ENCODE results near the gene C1QTNF12.

C1QTNF12 gene

DNA sequence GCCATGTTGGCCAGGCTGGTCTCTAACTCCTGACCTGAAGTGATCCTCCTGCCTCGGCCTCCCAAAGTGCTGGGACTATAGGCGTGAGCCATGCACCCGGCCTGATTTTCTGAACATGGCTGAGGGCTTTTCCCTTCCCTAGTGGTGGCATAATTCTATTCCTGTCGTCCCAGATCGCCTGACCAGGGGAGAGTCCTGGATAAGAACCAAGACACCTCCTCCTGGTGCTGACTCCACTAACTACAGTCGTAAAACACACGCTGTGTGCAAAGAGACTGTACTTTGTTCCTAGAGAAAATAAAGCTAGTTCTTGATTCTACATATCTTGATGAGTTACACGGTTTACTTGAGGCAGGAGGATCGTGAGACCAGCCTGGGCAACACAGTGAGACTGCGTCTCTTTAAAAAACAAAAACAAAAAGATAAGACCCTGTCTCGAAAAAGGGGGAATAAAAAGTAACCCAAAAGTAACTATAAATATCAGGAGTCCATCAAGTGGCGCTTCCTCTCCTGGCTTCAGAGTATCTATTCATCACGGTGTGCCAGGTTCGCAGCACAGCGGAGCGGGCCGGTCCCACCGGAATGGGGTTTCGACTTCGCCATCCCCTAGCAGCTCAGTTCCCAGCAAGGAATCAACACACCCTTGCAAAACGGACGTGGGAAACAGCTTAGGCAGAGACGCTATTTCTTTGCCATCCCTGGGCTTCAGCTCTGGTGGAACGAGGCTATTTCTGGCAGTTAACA lies 15.7 kb downstream of the C1QTNF12 start:
- no peaks in the 10 kb centered on the region for H3K9me3 ChIP-seq (ENCODE audit: control insufficient read depth, low read length)
- peak overlapping the region; percentile 87 for H3K4me3 ChIP-seq (ENCODE audit: low read length)
- peak; percentile 55 for DNase-seq (ENCODE audit: low read depth)
- no peaks in the 10 kb centered on the region for H3K27me3 ChIP-seq (replicated peaks; ENCODE audit: control insufficient read depth, insufficient read depth, low read length)
- H3K4me1 ChIP-seq (ENCODE audit: control insufficient read depth, insufficient read depth, low read length), result peaks cover 22% of the 10 kb centered on the region
- peak overlapping the region; percentile 94 for H3K9ac ChIP-seq (ENCODE audit: low read length)
- H3K36me3 ChIP-seq (ENCODE audit: control insufficient read depth, insufficient read depth, low read length, severe bottlenecking), result peaks cover 26% of the 10 kb centered on the region

DNA sequence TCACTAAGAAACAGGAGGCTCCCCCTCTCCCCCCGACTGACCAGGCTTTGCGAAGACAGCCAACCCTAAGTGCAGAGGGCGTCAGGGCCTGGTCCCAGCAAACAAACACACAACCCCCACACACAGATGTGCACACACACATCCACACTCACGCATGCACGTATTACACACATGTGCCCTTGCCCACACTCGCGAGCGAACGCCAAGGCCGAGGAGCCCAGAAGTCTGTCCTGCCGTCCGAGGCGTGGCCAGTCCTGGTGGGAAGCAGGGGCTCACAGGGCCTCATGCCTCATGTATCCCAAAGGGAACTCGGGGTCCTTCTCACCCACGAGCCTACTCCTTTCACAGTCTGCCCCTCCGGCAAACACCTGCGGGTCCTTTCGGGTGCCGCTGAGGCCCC lies 16.8 kb downstream of the C1QTNF12 start:
- Histone ChIP-seq H3K9ac (ENCODE audit: low read length) (peak overlapping the region; percentile 94), H3K36me3 (ENCODE audit: control insufficient read depth, insufficient read depth, low read length, severe bottlenecking) (peaks cover 36% of the 10 kb centered on the region), H3K27me3 (replicated peaks; ENCODE audit: control insufficient read depth, insufficient read depth, low read length) (no peaks in the 10 kb centered on the region), H3K4me1 (ENCODE audit: control insufficient read depth, insufficient read depth, low read length) (peaks cover 22% of the 10 kb centered on the region), H3K4me3 (ENCODE audit: low read length) (peak overlapping the region; percentile 87), H3K9me3 (ENCODE audit: control insufficient read depth, low read length) (no peaks in the 10 kb centered on the region)
- DNase-seq (ENCODE audit: low read depth), result no peak

DNA sequence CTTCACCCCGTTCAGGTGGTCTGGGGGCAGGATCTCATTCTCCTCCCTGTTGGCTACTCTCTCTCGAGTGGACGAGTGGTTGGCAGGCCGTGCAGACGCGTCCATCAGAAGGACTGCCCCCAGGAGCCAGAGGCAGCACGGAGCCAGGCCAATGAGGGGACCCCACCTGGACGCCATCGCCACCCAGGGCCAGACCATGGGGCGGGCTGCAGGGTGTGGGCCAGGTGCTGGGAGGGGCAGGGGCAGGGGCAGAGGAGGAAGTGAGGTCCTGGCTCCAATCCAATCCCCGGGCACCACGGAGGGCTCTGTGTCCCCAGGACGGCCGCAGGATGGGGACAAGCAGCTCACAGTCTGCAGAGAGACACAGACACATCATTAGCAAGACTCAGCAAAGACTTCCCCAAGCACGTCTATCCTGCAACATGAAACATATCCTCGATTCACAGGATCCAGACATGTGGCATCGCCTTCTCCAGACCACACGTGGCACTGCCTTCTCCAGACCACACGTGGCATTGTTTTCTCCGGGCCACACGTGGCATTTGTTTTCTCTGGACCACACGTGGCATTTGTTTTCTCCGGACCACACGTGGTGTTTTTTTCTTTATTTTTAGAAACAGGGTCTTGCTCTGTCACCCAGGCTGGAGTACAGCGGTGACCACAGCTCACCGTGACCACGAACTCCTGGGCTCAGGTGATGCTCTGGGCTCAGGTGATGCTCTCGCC lies 17.8 kb downstream of the C1QTNF12 start:
- H3K27me3 ChIP-seq (replicated peaks; ENCODE audit: control insufficient read depth, insufficient read depth, low read length), result no peaks in the 10 kb centered on the region
- no peaks in the 10 kb centered on the region for H3K9me3 ChIP-seq (ENCODE audit: control insufficient read depth, low read length)
- no peak overlapping the region for H3K9ac ChIP-seq (ENCODE audit: low read length)
- no peak for DNase-seq (ENCODE audit: low read depth)
- peaks cover 22% of the 10 kb centered on the region for H3K4me1 ChIP-seq (ENCODE audit: control insufficient read depth, insufficient read depth, low read length)
- H3K36me3 ChIP-seq (ENCODE audit: control insufficient read depth, insufficient read depth, low read length, severe bottlenecking), result peaks cover 40% of the 10 kb centered on the region
- no peak overlapping the region for H3K4me3 ChIP-seq (ENCODE audit: low read length)

DNA sequence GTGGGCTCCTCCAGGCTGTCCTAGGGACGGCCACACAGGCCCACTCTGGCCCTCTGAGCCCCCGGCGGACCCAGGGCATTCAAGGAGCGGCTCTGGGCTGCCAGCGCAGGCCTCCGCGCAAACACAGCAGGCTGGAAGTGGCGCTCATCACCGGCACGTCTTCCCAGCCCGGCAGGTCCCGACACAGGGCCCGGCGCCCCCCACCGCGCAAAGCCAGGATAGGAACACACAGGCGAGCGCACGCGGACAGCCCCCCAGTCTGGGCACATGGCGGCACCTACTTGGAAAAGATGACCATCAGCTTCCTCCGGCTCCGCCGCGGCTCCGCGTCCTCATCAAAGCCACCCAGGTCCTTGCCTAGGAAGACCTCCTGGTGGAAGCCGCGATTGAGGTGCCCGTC lies 18.3 kb downstream of the C1QTNF12 start:
- no peak for DNase-seq (ENCODE audit: low read depth)
- no peaks in the 10 kb centered on the region for H3K27me3 ChIP-seq (replicated peaks; ENCODE audit: control insufficient read depth, insufficient read depth, low read length)
- peaks cover 19% of the 10 kb centered on the region for H3K4me1 ChIP-seq (ENCODE audit: control insufficient read depth, insufficient read depth, low read length)
- H3K36me3 ChIP-seq (ENCODE audit: control insufficient read depth, insufficient read depth, low read length, severe bottlenecking), result peaks cover 43% of the 10 kb centered on the region
- H3K9ac ChIP-seq (ENCODE audit: low read length), result no peak overlapping the region
- H3K9me3 ChIP-seq (ENCODE audit: control insufficient read depth, low read length), result no peaks in the 10 kb centered on the region
- no peak overlapping the region for H3K4me3 ChIP-seq (ENCODE audit: low read length)

DNA sequence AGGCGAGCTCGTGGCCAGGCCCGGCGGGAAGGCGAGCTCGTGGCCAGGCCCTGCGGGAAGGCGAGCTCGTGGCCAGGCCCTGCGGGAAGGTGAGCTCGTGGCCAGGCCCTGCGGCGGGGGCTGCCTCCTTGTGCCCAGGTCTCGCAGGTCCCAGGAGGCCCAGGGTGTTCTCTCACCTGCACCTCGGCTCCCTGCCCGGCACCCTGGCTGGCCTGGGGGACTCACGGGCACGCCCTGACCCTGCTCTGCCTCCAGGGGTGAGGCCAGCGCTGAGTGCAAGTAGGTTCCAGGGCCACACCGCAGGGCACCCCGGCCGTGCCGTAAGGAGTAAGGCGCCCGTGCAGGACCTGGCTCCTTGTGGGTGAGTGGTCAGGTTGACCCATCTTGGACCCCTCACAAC lies 19.1 kb downstream of the C1QTNF12 start:
- peaks cover 51% of the 10 kb centered on the region for H3K36me3 ChIP-seq (ENCODE audit: control insufficient read depth, insufficient read depth, low read length, severe bottlenecking)
- H3K27me3 ChIP-seq (replicated peaks; ENCODE audit: control insufficient read depth, insufficient read depth, low read length), result no peaks in the 10 kb centered on the region
- H3K4me1 ChIP-seq (ENCODE audit: control insufficient read depth, insufficient read depth, low read length), result peaks cover 11% of the 10 kb centered on the region
- no peak for DNase-seq (ENCODE audit: low read depth)
- no peak overlapping the region for H3K9ac ChIP-seq (ENCODE audit: low read length)
- no peak overlapping the region for H3K4me3 ChIP-seq (ENCODE audit: low read length)
- H3K9me3 ChIP-seq (ENCODE audit: control insufficient read depth, low read length), result no peaks in the 10 kb centered on the region

DNA sequence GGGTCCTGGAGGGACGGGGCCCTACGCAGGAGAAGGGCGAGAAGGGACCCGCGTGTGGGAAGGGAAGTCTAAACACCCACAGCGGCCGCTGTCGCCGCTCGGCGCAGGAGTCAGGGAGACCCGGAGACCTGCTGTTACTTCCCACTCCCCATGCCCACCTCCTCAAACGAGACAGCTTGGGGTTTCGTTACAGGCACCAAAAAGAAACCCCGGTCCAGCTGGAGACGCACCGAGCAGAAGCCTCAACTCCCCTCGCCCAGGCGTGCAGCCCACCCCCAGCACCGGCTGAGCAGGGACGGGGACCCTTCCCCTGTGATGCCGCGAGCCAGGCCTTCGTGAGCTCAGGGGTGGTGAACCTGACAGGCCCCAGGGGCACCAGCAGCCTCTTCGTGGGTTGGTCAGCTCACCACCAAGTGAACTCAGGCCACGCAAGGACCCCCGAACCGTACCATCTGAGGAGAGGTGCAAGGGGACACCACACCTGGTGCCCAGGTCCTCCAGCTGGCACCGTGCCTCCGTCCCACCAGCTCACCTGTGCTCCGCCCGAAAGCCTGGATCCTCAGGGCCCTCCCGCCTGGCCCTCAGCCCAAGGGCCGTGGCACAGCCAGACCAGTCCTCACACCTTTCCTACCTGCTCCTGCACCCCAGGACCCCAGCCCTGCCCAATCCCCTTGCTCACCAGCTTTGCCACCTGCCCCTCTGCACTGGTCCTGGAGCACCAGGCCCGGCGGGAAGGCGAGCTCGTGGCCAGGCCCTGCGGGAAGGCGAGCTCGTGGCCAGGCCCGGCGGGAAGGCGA lies 19.8 kb downstream of the C1QTNF12 start:
- H3K27me3 ChIP-seq (replicated peaks; ENCODE audit: control insufficient read depth, insufficient read depth, low read length), result no peaks in the 10 kb centered on the region

DNA sequence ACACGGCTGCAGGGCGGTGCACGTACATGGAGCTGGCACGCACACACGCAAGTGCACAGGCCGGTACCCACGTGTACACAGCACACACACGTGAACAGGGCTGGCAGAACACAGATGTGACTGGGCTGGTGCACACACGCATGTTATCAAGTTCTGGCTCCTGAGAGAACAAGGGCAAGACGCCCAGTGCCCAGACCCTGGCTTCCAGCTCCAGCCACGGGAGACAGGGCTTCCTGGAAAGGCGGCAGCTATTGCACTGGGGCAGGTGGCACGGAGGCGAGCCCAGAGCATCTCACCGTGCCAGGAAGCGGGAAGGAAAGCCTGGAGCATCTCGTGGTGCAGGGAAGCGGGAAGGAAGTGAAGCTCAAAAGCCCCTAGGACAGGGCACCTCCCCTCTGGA lies 20.6 kb downstream of the C1QTNF12 start:
- Histone ChIP-seq H3K4me1 (ENCODE audit: control insufficient read depth, insufficient read depth, low read length) (peaks cover 11% of the 10 kb centered on the region), H3K9ac (ENCODE audit: low read length) (no peak overlapping the region), H3K27me3 (replicated peaks; ENCODE audit: control insufficient read depth, insufficient read depth, low read length) (no peaks in the 10 kb centered on the region), H3K9me3 (ENCODE audit: control insufficient read depth, low read length) (no peaks in the 10 kb centered on the region), H3K4me3 (ENCODE audit: low read length) (no peak overlapping the region), H3K36me3 (ENCODE audit: control insufficient read depth, insufficient read depth, low read length, severe bottlenecking) (peaks cover 65% of the 10 kb centered on the region)
- DNase-seq (ENCODE audit: low read depth), result no peak

More for the DNA sequence above, 19.8 kb downstream of the C1QTNF12 start:
- Histone ChIP-seq H3K9ac (ENCODE audit: low read length) (no peak overlapping the region), H3K4me3 (ENCODE audit: low read length) (no peak overlapping the region), H3K36me3 (ENCODE audit: control insufficient read depth, insufficient read depth, low read length, severe bottlenecking) (peaks cover 57% of the 10 kb centered on the region), H3K4me1 (ENCODE audit: control insufficient read depth, insufficient read depth, low read length) (peaks cover 11% of the 10 kb centered on the region), H3K9me3 (ENCODE audit: control insufficient read depth, low read length) (no peaks in the 10 kb centered on the region)
- no peak for DNase-seq (ENCODE audit: low read depth)

DNA sequence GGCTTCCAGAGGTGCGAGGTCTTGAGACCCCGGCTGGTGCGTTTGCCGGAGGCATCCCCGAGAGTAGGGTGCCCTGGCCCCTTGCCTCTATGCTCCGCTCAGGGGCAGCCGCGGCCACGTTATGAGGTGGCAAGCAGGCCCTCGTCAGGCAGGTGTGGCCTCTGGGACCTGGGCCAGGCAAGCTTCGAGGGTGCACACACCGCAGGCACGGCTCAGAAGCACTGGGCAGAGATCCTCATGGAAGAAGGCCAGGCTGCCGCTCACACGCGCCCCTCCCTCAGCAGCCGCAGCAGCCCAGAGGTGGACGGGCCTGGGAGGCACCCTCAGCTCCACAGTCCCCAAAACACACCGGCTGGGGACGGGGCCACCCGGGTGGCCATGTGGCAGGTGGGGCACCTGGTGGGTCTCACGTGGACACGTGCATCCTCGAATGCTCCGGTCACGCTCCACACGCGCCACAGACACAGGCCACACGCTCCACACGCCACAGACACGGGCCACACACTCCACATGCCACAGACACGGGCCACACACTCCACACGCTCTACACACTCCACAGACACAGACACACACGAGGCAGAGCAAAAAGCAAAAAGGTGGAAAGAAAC lies 21.2 kb downstream of the C1QTNF12 start:
- H3K36me3 ChIP-seq (ENCODE audit: control insufficient read depth, insufficient read depth, low read length, severe bottlenecking), result peaks cover 71% of the 10 kb centered on the region
- H3K4me3 ChIP-seq (ENCODE audit: low read length), result no peak overlapping the region
- no peak for DNase-seq (ENCODE audit: low read depth)

DNA sequence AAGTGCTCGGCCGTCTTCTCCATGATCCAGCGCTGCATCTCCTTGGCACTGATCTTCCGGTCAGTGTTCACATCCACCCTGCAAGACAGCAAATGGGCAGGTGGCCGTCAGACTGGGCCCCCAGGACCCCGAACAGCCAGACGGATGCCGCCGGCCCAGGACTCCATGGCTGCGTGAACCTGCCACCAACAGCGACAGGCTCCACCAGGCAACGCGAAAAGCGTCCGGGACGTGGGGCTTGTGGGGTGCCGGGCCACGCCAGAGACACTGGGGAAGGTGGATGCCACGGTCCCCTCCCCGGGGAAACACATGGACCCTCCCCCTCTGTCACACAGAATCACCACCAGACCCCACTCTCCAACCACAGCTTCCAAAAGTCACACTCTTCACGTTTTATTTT lies 22.6 kb downstream of the C1QTNF12 start:
- no peaks in the 10 kb centered on the region for H3K4me1 ChIP-seq (ENCODE audit: control insufficient read depth, insufficient read depth, low read length)
- H3K9me3 ChIP-seq (ENCODE audit: control insufficient read depth, low read length), result no peaks in the 10 kb centered on the region
- peaks cover 70% of the 10 kb centered on the region for H3K36me3 ChIP-seq (ENCODE audit: control insufficient read depth, insufficient read depth, low read length, severe bottlenecking)
- H3K9ac ChIP-seq (ENCODE audit: low read length), result no peak overlapping the region
- H3K27me3 ChIP-seq (replicated peaks; ENCODE audit: control insufficient read depth, insufficient read depth, low read length), result no peaks in the 10 kb centered on the region
- no peak overlapping the region for H3K4me3 ChIP-seq (ENCODE audit: low read length)
- DNase-seq (ENCODE audit: low read depth), result no peak

More for the DNA sequence above, 21.2 kb downstream of the C1QTNF12 start:
- Histone ChIP-seq H3K9me3 (ENCODE audit: control insufficient read depth, low read length) (no peaks in the 10 kb centered on the region), H3K4me1 (ENCODE audit: control insufficient read depth, insufficient read depth, low read length) (peaks cover 10% of the 10 kb centered on the region), H3K27me3 (replicated peaks; ENCODE audit: control insufficient read depth, insufficient read depth, low read length) (no peaks in the 10 kb centered on the region), H3K9ac (ENCODE audit: low read length) (no peak overlapping the region)

DNA sequence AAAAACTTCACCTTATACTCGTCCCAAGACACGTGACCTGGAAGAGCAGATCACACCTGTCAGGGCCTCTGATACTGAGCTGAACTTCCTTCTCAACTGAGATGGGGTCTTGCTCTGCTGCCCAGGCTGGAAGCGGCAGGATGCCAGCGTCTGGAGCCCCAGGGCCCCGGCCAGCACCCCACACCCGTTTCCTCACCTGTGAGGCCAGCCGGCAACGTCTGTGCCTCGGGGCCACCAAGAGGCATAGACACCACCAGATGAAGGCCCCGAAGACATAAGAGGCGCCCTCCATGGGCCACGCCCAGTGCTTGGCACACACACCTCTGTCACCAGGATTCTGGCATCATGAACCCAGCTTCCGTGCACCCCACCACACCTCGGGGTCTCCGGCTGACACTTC lies 23.2 kb downstream of the C1QTNF12 start:
- Histone ChIP-seq H3K9me3 (ENCODE audit: control insufficient read depth, low read length) (no peaks in the 10 kb centered on the region), H3K9ac (ENCODE audit: low read length) (no peak overlapping the region), H3K36me3 (ENCODE audit: control insufficient read depth, insufficient read depth, low read length, severe bottlenecking) (peaks cover 70% of the 10 kb centered on the region), H3K27me3 (replicated peaks; ENCODE audit: control insufficient read depth, insufficient read depth, low read length) (no peaks in the 10 kb centered on the region), H3K4me3 (ENCODE audit: low read length) (no peak overlapping the region), H3K4me1 (ENCODE audit: control insufficient read depth, insufficient read depth, low read length) (no peaks in the 10 kb centered on the region)
- no peak for DNase-seq (ENCODE audit: low read depth)
